HTR-8/SVneo (cell line): ENCODE results near the gene F10.
"Not testable (repeated sequence)": the region's sequence is repeated elsewhere in the genome, so short reads cannot be mapped to it uniquely, and the experiment has no call there.

Experiments used
- DNase-seq: peaks from one replicate; pipeline ENCODE4 v3.0.0; 2011; ENCODE audit warnings: low spot score, mixed read lengths; ENCODE audit not compliant: insufficient read length
- FAIRE-seq: peaks from 2 replicates; lab custom pipeline; 2011; peaks lifted over from hg19 to GRCh38; lab: Jason Lieb, UNC

The F10 gene

DNA sequence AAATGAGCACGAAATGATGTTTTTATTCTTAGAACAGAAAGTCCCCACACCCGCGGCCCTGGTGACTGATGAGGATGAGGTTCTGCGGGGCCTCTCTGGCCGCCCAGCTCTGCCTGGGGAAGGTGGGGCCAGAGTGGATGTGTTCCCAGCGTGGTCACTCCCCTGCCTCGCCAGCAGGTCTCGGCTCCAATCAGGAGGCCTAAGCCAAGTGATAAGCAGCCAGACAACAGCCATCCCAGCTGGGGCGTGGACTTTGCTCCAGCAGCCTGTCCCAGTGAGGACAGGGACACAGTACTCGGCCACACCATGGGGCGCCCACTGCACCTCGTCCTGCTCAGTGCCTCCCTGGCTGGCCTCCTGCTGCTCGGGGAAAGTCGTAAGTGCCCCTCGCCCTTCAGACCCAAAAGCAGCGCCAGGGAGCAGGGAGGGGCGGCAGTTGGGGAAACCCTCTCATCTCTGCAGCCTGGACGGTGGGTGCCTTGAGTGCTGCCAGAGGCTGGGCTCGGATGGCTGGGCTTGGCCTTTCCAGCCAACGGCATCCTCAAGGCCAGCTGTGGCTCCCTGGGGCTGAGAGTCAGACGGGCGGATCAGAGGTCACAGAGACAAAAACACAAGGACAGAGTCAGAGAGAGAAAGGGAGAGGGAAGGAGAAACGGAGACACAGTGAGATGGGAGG is at the start of gene F10:
Gene F10 (plus strand): TSS at position 250 of the 676 bp plus-strand sequence. CDS start 57 bp downstream, at position 307.
- DNase-seq, result no peak
- no peak for FAIRE-seq

- FAIRE-seq, result no peak
- DNase-seq, result no peak
These were observed 48.7 kb upstream of the F10 start for GRCh38 chr13:113073942-113074341.

GRCh38 chr13:113074401-113074800 is 48.2 kb upstream of the F10 start:
- no peak for FAIRE-seq
- no peak for DNase-seq

GRCh38 chr13:113074876-113075275 is 47.7 kb upstream of the F10 start:
- DNase-seq (no peak), FAIRE-seq (no peak)

- DNase-seq (no peak), FAIRE-seq (no peak)
These were observed 46.9 kb upstream of the F10 start for GRCh38 chr13:113075711-113076110.

DNA sequence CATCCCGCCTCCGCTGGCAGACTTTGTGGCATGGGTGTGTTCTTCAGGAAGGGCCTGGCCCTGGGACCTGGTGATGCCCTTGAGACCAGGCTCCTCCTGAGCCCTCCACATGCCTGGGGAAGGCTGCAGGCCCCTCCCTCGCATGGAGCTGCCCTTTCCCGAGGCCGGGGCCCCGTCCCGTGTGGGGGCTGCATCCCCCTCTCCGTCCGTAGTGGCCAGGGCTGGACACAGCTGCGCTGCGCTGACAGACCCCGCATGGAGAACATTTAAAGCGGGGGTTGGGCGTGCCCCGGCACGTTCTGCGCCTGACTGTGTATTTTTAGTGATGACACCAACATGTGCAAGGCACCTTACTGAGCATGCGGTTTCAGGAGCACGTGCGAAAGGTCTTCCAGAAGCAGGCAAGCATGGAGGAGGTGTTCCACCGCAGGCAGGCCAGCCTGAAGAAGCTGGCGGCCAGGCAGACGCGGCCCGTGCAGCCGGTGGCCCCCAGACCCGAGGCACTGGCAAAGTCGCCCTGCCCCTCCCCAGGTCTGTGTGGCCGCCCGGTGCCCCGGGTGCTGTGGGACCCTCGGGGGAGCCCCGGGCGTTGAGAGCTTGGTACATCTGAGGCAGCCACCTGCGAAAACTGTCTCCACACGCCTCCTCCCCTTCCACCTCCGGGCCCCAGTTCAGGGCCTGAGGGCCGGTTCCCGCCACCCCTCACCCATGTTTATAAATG is 45.8 kb upstream of the F10 start:
- no peak for FAIRE-seq
- DNase-seq, result no peak

- no peak for DNase-seq
- FAIRE-seq, result no peak
These were observed 45.0 kb upstream of the F10 start for GRCh38 chr13:113077566-113077952.

GRCh38 chr13:113077953-113078901 is 44.4 kb upstream of the F10 start:
- FAIRE-seq (no peak), DNase-seq (no peak)

DNA sequence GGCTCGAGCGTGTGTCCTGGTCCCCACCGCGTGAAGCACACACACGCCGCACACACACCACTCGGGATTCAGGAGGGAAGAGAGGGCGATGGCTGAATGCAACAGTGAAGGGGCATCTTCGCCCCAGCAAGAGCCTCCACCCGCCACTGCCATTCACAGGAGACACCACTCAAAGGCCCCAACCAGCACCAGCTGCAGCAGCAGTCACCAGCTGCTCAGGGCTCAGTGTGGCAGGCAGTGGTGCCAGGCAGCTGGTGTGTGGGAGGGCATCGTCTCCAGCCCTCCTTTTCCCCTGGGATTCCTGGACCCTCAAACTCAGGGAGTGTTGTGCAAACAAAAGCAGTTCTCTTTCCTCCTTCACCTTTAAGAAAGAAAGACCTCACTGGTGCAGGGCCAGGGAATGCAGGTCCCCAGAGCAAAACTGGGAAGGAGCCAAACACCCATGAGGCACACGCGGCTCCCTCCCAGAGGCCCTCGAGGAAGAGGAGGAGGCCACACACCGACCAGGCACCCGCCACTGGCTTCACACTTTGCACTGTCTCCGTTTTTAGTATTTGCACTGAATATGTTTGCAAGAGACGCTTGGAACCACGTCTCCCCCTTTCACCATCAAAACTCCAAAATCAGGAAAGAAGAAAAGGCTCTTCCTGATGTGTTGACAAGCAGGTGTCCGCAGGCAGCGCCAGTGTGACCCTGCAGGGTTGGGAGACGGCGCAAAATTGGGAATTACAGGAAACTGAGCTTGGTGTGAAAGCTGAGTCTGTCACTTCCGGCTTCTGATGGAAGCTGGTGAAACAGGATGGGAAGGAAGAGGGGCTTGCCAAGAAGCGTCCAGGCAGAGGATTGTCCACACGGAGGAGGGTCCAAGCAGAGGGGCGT is 43.5 kb upstream of the F10 start:
- no peak for DNase-seq
- FAIRE-seq, result no peak

DNA sequence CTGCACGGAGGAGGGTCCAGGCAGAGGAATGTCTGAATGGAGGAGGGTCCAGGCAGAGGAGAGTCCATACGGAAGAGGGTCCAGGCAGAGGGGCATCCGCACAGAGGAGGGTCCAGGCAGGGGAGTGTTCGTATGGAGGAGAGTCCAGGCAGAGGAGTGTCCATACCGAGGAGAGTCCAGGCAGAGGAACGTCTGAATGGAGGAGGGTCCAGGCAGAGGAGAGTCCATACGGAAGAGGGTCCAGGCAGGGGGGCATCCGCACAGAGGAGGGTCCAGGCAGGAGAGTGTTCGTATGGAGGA is 42.9 kb upstream of the F10 start:
- not testable (repeated sequence) for FAIRE-seq

DNA sequence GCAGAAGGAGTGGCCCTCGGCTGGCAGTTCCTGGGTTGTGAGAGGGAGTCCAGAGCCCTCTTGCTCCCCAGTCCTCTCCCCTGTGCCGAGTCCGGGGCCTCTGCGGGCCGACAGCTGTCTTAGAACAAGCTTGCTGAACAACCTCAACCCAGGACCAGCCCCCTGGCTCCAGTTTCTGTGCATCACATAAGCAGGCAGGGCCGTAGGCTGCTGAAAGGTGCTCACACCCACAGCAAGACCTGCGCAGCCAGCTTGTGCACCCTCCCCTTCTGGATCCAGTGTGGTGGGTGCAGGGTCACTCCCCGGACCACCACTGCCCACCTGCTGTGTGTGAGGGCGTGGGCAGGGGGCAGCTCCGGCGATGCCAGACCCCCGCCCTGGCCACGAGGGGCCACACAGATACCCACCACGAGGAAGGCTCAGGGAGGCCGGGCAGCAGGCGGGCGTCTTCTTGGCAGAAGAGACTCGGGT is 42.2 kb upstream of the F10 start:
- DNase-seq, result no peak
- no peak for FAIRE-seq

More for the DNA sequence above, 42.9 kb upstream of the F10 start:
- DNase-seq, result not testable (repeated sequence)

DNA sequence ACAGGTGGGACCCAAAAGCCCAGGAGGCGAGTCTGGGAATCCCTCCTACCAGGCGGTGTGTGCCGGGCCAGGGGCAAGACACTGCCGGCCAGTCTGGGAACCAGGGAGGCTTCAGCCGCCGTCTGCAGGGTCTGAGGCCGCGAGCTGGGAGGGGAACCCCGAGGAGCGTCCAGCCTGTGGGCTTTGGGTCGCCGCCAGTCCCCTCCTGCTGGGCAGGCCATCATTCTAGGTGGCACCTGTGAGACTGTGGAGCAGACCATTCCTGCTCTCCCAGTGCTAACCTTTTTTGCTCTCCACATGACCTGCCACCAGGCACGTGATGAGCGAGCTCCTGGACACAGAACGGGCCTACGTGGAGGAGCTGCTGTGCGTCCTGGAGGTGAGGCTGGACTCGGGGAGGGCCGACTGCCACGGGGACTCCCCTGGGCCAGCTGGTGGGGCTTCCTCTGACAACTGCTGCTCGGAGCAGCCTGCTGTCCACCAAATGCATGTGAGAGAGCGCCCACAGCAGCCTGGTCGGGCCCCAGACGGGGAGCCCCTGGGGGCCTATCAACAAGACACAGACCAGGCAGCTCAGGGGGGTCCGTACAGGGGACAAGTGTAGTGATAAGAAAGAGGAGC is 41.6 kb upstream of the F10 start:
- DNase-seq (no peak), FAIRE-seq (no peak)

- DNase-seq (no peak), FAIRE-seq (no peak)
These were observed 40.2 kb upstream of the F10 start for GRCh38 chr13:113082198-113083021.

- no peak for DNase-seq
- FAIRE-seq, result no peak
These were observed 39.6 kb upstream of the F10 start for GRCh38 chr13:113083022-113083373.

GRCh38 chr13:113083402-113084061 is 39.1 kb upstream of the F10 start:
- DNase-seq (no peak), FAIRE-seq (no peak)

DNA sequence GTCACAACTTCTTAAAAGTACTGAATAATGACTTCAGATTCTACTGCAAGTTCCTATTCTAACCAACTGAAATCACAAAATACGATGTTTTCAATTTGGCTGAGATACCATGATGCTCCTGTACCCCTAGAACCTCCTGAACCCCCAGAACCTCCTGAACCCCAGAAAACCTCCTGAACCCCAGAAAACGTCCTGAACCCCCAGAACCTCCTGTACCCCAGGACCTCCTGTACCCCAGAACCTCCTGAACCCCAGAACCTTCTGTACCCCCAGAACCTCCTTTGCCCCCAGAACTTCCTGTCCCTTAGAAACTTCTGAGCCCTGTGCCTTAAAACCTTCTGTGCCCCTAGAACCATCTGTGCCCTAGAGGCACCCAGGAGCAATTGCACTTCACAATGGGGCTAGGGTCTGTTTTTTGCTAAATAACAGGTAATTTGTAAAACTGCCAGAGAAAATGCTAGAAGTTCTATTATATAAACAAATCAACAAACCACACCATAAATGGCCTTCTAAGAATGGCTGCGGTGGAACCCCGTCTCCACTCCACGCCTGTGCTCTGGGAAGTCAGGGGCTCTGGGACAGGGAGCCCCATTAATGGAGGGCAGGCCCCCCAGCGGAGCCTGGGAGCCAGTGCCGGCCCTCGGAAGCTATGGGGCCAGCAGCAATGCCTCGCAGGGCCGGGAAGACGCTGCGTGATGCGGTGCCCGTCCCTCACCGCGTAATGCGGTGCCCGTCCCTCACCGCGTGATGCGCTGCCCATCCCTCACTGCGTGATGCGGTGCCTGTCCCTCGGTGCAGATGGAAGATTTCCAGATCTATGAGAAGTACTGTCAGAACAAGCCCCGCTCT is 38.3 kb upstream of the F10 start:
- DNase-seq (no peak), FAIRE-seq (no peak)

DNA sequence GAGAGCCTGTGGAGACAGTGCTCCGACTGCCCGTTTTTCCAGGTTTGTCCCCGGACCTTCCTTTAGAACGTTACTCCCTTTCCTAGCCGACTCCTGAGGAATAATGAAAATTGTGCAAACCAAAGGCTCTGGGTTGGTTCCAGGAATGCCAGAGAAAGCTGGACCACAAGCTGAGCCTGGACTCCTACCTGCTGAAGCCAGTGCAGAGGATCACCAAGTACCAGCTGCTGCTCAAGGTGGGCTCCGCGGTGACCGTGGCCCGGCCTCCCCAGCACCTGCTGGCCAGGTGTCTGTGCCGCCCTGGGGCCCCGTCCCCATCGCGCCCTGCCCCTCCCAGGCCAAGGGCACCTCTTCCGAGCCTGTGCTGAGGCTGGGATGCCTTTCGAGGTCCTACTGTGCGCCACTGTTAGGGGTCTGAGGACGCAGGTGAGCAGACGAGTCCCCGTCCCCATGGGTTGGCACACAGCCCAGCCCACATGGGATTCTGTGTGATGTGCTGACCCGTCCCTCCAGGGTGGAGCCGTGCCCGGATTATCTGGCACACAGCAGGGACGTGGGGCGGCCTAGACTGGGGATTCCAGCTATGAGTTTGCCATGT is 37.6 kb upstream of the F10 start:
- no peak for DNase-seq
- FAIRE-seq, result no peak
